ENCODE data around the gene TNIK.

TNIK gene

DNA sequence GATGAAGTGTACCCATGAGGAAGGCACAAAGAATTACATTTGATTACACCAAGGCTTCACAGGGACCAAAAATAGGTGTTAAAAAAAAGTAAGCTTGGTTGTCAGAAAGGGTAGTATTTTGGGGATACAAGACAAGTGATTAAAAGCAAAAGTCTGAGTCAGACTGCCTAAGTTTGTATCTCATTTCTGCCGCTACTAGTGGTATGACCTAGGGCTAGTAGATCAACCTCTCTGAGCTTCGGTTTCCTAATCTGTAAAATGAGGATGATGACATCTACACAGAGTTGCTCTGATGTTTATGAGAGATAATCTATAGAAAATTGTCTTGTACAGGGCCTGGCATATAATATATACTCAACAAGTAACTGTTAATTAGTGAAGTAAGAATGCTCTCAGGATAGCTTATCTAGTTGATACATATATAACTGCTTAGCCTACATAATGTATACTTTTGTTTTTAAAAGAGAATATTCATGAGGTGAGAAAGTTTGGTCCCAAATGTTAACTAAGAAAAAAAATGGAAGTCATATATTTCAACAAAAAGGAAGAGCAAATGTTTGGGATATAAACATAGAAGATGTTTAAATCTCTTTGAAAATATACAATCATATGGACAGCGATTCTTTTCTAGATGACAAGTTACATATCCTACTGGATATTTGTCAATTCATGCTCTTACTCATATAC lies 270.7 kb downstream of the TNIK start:
- DNase-seq (ENCODE audit: low read depth): no peak

DNA sequence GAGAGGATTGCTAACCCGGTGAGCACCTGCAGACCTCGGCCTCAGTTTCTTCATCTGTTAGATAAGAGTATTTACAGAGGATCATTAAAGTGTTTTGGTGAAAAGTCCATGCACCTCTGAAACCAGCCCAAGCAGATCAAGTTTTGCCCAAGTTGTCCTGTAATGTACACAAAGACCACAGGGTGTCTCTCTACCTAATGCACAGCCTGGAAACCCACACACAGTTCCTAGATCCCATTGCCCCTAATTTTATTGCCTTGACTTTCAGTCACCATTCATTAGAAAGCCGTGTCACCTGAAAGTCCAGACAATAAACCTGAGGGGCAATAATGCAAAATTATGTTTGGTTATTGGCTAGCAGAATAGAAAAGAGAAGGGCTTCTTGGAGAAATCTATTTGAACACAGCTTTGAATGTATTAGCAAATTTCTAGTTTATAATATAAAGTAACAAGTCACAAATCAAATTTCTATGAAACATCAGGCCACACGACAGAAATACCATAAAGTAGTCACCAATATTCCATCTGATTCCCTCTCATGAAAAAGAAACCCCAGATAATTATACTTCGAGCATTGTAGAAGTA lies 272.4 kb downstream of the TNIK start:
- DNase-seq (ENCODE audit: low read depth): no peak

GRCh38 chr3:171186817-171187500 lies 273.2 kb downstream of the TNIK start:
- no peak for DNase-seq (ENCODE audit: low read depth)

DNA sequence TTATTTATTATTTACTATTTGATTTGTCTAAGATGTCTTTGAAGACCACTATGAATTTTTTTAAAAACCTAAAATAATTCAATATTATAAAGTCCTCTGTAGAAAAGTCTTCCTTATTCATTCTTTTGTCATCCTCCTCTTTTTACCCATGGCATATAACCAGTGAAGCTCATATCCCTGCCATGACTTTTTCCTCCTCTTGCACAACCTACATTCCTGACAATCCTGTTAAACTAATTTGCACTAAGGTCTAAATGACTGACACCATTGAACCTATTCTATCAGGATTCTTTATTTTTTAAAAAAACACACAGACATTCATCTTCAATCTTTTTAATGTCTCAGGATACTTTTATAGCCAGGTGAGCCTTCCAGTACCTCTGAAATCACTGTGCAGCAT lies 273.8 kb downstream of the TNIK start:
- no peak for DNase-seq (ENCODE audit: low read depth)

- DNase-seq (ENCODE audit: low read depth): no peak
Measured at GRCh38 chr3:171185959-171186358, 274.2 kb downstream of the TNIK start.

GRCh38 chr3:171184372-171184771 lies 275.8 kb downstream of the TNIK start:
- DNase-seq (ENCODE audit: low read depth): no peak

- no peak for DNase-seq (ENCODE audit: low read depth)
Measured at GRCh38 chr3:171183042-171183441, 277.2 kb downstream of the TNIK start.

DNA sequence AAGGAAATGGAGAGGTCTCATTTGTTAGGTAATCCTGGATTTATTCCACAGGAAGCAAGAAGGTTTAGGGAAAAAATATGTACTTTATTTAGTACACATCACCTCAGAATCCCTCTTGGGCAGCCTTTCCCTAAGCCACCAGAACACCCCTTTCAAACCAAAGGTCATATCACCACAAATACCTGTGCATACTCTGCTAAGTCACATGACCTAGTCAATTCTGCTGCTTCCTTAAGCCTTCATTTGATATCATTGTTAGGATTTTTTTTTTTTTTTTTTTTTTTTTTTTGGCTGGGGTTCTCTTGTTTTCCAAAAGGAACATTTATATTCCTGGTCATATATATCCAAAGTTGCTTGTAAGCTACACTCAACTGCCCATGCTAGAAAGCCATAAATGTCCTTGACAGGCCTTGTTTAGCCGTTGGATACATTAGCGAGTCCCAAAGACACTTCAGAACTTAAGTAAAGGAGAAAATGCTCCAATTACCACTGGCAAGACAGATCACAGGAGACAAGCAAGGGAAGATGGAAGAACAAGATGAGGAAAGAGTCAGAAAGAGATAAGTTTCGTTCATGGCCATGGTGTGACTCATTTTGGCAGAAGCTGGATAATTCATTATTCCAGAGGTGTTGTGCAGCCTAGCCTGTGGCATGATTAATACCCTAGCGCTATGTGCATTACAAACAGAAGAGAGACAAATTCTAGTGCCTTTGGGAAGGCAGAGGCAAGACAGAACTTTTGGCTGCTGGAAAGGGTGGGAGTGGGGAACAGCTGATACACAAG lies 278.1 kb downstream of the TNIK start:
- no peak for DNase-seq (ENCODE audit: low read depth)

- DNase-seq (ENCODE audit: low read depth): no peak
Measured at GRCh38 chr3:171178714-171179113, 281.5 kb downstream of the TNIK start.

DNA sequence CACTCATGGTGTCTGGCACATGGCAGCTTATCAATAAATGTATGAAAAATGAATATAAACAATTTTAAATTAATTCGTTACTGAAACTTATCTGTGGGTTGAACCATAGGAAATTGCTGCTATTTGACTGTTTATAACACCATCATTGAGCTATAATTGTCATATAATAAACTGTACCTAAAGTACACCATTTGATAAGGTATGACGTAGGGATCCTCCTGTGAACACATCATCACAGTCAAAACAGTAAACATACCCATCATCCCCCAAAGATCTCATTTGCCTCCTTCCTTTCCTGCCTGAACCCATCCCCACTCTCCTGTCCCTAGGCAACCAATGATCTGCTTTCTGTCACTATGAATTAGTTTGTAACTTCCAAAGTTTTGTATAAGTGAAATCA lies 282.7 kb downstream of the TNIK start:
- no peak for DNase-seq (ENCODE audit: low read depth)

GRCh38 chr3:171177056-171177455 lies 283.1 kb downstream of the TNIK start:
- DNase-seq (ENCODE audit: low read depth): no peak

- no peak for DNase-seq (ENCODE audit: low read depth)
Measured at GRCh38 chr3:171176244-171176933, 283.8 kb downstream of the TNIK start.

- DNase-seq (ENCODE audit: low read depth): no peak
Measured at GRCh38 chr3:171175741-171176234, 284.4 kb downstream of the TNIK start.

DNA sequence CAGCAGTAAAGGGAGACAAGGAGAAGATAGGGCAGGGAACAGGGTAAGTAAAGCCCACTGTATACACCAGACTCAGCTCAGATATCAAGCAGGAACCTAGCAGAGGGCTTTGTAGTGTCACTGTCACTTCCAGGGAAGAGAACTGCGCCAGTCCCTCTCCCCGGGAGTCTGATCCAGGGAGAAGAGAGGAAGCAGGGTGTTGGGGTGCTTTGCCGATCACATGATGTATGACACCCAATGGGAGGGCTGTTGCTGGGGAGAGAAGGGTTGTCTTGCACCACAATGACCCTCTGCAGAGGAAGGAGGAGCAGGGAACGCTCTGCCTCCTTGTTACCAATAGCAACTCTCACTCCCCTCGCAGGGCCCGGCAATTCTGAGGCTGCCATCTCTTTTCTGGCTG lies 286.5 kb downstream of the TNIK start:
- DNase-seq (ENCODE audit: low read depth): no peak

GRCh38 chr3:171172070-171172469 lies 288.1 kb downstream of the TNIK start:
- no peak for DNase-seq (ENCODE audit: low read depth)

DNA sequence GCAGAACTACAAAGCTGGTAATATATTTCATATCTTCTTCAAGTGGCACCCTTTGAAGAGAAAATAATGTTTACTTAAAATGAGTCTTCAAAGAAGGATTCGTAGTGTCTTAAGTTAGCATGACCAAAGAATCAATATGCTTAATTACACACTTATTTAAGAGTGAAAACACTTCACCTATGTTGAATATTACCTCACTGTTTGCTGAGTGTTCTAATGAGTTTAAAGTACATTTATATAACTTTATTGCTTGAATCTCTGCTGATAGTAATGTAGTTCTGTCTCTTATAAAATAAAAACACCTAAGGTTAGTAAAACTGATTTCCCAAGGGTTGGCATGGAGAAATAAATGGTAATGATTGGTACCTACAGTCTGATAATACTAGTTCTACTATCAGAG lies 290.3 kb downstream of the TNIK start:
- no peak for DNase-seq (ENCODE audit: low read depth)

DNA sequence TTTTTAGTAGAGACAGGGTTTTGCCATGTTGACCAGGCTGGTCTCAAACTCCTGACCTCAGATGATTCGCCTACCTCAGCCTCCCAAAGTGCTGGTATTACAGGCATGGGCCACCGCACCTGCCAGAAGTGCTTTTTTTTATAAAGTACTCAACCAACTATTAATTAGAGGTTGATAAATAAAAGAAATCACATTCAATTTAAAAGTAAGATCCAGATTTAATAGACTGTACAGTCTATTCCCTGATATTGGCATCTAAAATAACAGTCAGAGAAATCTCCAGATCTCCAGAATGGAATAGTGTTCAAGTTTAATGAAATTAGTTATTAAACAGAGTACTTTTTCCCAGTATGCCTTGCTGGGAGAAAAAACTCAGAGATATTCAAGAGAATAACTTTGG lies 290.8 kb downstream of the TNIK start:
- DNase-seq (ENCODE audit: low read depth): no peak

GRCh38 chr3:171168551-171168950 lies 291.7 kb downstream of the TNIK start:
- DNase-seq (ENCODE audit: low read depth): no peak

- DNase-seq (ENCODE audit: low read depth): no peak
Measured at GRCh38 chr3:171168086-171168485, 292.1 kb downstream of the TNIK start.

DNA sequence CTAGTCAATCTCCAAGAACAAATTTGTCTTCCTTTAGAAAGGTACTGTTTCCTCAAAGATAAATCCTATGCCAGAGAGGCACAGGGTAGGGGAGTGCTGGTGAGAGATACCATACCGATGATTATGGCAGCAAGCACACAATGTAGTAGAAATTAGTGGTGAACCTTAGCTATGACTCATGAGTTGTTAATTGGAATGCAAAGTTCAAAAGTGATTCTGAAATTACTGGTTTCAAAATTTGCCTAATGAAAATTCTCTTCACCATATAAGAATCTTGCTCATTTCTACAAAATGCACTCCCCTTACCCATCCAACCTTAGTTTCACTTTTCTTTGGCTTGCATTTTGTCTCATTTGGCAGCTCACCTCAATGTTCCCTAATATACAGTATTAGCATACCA lies 294.2 kb downstream of the TNIK start:
- no peak for DNase-seq (ENCODE audit: low read depth)

- no peak for DNase-seq (ENCODE audit: low read depth)
Measured at GRCh38 chr3:171165499-171165921, 294.7 kb downstream of the TNIK start.

- no peak for DNase-seq (ENCODE audit: low read depth)
Measured at GRCh38 chr3:171164067-171164465, 296.1 kb downstream of the TNIK start.

Measured in HS-27A (cell line).